GM18508 (cell line): ENCODE data around the gene RNF151.
"Not testable (repeated sequence)": the region's sequence is repeated elsewhere in the genome, so short reads cannot be mapped to it uniquely, and the experiment has no call there.

Experiments used
- ATAC-seq: cut with Tn5 transposase; IDR thresholded peaks from one replicate; pipeline ENCODE4 v1.9.1; 2021; ENCODE audit warnings: moderate number of reproducible peaks; ENCODE audit not compliant: insufficient read depth, unreplicated experiment

The RNF151 gene

GRCh38 chr16:1958715-1959268, 7.9 kb upstream of the RNF151 start:
- ATAC-seq = no peak

DNA sequence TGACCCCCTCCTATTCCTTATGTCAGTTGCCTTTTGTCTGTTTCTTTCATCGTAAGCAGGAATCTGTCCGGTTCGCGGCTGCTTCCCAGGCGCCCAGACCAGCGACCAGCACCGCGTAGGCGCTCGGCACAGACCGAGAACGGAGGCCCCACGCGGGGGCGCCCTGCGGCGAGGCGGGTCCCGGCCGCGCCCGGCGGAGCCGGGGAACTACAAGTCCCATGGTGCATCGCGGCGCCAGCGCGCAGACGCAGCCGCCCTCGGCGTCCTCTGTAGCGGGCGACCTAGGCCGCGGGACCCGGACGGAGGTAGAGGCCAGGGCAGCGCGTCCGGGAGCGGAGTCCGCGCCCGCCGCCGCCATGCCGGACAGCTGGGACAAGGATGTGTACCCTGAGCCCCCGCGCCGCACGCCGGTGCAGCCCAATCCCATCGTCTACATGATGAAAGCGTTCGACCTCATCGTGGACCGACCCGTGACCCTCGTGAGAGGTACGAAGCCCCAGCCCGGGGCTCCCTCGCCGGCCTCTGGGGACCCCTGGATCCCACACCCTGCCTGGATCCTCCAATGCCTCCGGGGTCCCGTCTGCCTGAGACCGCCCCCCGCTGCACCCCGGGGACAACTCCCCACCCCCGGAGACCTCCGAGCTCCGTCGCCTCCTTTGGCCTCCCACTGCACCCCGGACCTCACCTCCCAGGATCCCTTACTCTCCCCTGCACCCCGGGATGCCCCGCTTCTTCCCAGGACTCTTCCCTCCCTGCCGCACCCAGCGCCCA, 7.2 kb upstream of the RNF151 start, which contains the start of gene NDUFB10:
TSS of gene NDUFB10 (plus strand) at position 270 of the 771 bp plus-strand sequence. CDS start at position 357, 87 bp downstream.
- no peak for ATAC-seq

DNA sequence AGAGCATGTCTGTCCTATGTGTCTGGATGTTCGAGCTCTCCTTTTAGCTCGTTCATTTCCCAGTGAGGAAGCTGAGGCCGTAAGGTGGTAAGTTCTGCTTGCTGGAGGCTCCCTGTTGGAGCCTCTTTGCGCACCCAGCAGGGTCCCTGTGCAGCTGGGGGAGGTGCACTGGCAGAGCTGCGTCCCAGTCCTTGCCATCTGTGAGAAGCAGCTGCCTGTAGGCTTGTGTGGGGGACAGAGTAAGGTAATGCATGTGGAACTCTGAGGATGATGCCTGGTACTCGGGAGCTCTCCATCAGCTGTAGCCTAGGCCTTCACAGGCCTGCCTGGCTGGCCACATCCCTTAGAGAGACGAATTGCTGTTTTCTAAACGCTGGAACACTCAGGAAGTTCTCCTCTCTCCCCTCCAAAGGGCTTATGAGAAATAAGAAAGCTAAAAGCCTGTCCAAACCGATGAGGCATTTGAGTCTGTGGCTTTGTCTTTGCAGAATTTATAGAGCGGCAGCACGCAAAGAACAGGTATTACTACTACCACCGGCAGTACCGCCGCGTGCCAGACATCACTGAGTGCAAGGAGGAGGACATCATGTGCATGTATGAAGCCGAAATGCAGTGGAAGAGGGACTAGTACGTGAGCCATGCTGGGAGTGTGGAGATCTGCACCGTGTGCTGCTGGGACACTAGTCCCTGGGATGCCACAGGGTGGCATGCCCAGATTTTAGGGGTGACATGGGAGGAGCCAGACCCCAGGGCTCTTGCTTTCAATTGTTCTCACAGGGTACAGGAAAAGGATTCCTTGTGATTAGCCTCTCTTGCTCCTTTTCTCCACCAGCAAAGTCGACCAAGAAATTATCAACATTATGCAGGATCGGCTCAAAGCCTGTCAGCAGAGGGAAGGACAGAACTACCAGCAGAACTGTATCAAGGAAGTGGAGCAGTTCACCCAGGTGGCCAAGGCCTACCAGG, 5.7 kb upstream of the RNF151 start:
- ATAC-seq = no peak

DNA sequence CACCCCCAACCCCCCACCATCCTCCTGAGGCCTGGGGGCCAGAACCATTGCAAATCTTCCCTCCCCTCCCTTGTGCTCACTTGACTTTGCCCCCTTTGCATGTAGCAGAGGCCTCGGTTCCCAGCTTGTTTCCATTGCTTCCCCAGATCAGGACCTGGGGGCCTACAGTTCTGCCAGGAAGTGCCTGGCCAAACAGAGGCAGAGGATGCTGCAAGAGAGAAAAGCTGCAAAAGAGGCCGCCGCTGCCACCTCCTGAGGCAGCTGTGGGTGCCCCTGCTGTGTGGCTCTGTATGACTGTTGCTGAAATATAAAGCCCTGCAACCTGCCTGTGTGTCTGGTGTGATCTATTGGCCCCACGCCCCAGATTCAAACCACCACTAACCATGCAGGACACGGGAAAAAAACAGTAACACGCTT, 5.0 kb upstream of the RNF151 start:
- ATAC-seq = no peak

- not testable (repeated sequence) for ATAC-seq
Measured at GRCh38 chr16:1962161-1963153, 4.2 kb upstream of the RNF151 start.

GRCh38 chr16:1963806-1964505, 2.7 kb upstream of the RNF151 start:
- ATAC-seq = no peak

- ATAC-seq = peak; percentile 45
Measured at GRCh38 chr16:1964506-1965395, 1.9 kb upstream of the RNF151 start, which contains the start of gene RPS2. TSS of gene RPS2 (minus strand) at chr16:1964826. CDS start at chr16:1964625, 201 bp downstream.

DNA sequence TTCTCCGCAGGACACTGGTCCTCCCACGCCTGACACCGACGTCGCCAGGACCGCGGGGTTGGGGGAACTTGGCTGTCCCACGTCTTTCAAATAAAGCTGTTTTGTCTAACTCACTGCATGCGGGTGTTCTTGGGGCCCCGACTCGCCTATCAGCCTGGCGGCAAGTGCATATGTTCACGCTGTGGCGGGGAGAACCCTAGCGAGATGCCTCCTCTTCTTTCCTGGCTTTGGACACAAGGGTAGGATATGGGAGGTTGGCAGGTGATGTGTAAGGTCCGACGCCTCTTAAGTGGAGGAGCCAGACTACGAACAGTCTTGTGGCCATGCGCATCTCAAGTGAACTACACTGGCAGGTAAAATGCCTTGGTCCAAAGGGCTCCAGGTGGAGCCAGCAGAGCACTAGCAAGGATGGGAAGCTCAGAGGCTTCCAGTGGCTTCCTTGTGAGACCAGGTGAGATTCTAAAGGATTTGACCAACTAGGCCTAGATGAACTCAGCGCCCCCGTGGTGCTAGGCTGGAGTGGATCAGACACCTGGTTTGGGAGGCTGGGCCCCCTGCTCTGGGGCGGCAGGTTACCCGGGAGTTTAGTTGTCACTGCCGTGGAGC, 1.2 kb upstream of the RNF151 start:
- no peak for ATAC-seq

- no peak for ATAC-seq
Measured at GRCh38 chr16:1968146-1968953, 1.7 kb downstream of the RNF151 start.

DNA sequence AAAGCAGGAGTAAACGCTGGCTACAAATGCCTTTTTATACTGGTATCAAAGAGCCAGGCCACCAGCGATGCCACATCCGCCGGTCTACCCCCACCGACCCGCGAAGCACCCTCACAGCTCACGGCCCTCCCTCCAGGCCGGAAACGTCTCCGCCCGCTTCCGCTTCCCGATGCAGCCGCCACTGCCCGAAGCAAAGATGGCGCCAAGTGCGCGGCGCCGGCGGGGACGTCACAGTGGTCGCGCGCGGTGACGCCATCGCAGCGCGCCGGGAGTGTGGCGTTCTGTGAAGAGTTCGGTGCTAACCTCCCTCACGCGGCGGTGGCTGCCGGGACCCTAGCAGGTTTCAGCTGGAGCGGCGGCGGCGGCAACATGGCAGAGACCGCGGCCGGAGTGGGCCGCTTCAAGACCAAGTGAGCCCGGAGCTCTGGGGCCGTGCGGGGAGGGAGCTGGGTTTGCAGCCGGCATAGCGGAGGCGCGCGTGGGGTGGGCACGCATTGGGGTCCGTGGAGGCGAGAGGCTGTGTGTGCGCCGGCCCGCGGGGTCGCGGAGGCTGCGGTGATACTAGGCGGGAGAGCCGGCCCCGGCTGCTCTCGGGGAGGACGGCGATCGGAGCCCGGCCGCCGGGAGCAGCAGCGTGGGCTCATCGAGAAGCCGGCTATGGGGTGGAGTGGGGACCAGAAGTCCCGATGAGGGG, 5.3 kb downstream of the RNF151 start, which contains the start of gene TBL3:
TSS of gene TBL3 (plus strand) at position 258 of the 694 bp plus-strand sequence. CDS start at position 370, 112 bp downstream.
- peak; percentile 37 for ATAC-seq

DNA sequence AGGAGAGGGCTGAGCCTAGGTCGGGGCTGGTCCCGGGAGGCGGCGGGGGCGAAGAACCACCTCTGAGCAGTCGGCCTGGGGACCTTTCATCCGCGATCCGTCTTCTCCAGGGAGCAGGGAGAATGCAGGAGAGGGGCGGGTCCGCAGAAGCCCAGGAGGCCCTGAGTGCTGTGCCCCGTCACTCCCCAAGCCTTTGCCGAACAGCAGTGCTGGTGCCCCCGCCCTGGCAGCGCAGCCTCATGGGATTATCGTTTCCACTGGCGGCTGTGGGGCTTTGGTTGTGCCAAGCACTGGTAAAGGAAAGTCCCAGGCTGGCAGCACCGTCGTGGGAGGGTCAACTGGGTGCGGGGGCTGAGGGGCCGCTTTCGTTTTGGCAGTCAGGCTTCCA, 5.8 kb downstream of the RNF151 start:
- no peak for ATAC-seq

- ATAC-seq = no peak
Measured at GRCh38 chr16:1973461-1974156, 7.0 kb downstream of the RNF151 start.

DNA sequence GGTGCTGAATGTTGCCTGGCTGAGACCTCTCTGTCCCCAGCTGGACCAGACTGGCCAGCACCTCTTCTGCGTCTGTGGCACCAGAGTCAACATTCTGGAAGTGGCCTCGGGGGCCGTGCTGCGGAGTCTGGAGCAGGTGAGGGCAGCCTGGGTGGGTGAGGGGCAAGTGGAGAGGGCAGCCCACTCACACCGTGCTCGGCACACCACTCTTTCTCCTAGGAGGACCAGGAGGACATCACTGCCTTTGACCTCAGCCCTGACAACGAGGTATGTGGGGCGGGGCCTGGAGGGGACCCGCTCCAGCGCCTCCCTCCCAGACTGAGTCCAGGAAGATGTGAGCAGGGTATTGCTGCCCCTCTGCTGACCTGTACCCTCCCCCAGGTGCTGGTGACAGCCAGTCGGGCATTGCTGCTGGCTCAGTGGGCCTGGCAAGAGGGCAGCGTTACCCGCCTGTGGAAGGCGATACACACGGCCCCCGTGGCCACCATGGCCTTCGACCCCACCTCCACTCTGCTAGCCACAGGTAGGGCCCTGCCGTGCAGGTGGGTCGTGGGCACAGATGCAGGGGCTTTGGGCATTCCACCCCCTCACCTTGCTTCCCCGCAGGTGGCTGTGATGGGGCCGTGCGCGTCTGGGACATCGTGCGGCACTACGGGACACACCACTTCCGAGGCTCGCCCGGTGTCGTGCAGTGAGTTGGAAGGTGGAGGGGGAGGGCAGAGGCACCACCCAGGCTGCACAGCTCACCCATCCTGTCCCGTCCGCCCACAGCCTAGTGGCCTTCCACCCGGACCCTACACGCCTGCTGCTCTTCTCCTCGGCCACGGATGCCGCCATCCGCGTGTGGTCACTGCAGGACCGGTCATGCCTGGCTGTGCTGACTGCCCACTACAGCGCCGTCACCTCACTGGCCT, 7.8 kb downstream of the RNF151 start:
- ATAC-seq = no peak

DNA sequence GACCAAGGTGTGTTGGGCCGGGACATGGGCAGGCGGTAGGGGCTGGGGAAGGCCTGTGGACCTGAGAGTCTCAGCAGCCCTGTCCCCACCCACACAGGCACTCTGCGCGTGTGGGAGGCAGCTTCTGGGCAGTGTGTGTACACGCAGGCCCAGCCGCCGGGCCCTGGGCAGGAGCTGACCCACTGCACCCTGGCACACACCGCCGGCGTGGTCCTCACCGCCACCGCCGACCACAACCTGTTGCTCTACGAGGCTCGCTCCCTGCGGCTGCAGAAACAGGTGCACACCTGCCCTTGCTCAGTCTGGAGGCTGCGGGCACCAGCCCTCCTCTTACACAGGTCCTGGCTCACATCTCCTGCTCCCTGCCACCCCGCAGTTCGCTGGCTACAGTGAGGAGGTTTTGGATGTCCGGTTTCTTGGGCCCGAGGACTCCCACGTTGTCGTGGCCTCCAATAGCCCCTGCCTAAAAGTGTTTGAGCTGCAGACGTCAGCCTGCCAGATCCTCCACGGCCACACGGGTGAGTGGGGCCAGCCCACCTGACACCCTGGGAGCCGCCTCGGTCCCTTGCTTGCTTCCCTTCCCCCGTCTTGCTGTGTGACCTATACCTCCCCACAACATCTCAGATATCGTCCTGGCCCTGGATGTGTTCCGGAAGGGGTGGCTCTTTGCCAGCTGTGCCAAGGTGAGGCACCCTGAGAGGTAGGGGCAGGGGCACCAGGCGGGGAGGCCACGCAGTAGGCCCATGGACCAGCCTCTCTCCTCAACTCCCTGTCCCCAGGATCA, 9.0 kb downstream of the RNF151 start:
- no peak for ATAC-seq
